Activated CD8-positive, alpha-beta memory T cell treated with anti-CD3 and anti-CD28 coated beads for 24 hours (primary cell): ENCODE measurements around the gene EWSR1.
"Not testable (repeated sequence)": the region's sequence is repeated elsewhere in the genome, so short reads cannot be mapped to it uniquely, and the experiment has no call there.

Experiments
- DNase-seq: peaks from one replicate; pipeline ENCODE4 v3.0.0-alpha.2; 2020

EWSR1 gene

DNA sequence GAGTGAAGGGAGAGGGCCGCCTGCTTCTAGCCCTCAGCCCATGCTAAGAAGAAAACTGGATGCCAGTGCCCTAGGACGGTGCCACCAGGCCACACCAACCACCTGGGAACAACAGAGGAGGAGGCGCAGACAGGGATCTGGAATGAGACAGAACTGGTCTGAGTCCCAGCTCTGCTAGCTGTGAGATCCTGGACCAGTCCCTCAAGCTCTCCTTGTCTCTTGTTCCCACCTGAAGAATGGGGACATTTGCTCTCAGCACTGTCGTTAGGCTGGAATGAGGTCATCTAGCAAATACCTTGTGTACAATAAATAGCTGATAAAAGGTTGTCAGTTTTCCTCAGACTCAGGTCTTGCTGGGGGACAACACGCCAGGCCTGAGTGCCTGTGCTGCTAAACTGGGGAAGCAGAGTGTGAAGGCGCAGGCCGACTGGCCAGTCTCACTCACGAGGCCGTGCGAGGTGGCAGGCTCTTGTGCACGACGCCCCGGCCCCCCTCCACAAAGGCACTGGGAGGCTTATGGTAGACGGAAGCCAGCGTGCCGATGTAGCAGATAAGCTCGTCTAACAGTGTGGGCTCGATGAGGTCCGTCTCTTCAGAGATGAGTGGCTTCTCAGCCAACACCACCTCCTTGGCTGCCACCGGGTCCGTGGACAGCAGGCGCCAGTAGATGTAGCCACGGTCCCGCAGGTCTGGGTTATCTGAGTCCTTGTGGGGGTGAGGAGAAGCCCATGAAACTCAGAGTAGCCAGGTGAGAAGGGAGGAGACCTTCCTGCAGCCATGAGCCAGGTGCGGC lies 73.2 kb downstream of the EWSR1 start:
- DNase-seq: no peak

GRCh38 chr22:29341849-29342127 lies 73.7 kb downstream of the EWSR1 start:
- no peak for DNase-seq

DNA sequence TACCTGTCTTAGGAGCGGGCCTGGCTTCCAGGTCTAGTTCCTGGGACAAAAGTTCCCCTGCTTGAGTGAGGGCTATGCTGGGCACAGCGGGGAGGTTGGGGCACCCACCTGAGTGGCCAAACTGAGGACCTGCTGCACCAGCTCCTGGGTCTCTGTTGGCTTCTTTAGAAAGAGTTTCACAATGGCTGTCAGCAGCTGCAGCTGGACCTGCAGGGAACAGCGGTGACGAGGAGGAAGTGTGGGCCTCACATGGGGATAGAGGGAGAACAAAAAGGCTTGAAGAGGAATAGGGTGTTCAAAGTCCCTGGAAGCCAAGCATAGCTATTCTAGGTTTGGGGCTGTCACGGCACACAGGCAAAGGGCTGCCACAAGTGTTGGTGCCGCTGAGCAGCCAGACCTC lies 74.1 kb downstream of the EWSR1 start:
- no peak for DNase-seq

DNA sequence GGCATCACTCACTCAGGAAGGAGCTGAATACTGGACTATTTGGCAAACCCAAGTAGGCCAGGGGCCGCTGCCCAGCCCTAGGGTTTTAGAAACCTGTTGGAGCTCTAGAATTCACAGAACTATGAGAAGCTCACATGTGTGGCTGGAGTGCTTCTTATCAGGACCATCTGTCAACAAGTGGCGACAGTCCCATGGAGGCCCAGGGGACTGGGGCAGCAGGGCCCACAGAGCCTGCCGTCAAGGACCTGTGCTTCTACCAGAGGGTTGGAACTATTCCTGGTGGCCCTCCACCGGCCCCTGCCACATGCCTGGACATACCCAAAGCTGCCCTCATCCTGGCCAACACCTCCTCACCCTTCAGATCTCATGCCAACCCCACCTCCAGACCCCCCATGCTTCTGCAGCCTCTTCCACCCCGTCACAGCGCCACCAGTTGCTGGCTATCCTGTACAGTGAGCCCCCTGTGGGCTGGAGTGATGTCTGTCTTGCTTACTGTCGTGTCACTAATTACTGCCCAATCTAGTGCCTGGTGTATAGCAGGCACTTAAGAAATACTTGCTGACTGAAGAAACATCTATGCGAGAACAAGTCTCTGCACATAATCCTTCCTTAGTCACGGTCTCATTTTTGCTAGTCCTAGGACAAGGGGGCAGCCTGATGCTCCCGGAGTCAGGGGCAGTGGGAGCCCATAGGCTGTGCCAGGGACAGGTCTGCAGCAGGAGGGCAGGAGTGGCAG lies 74.7 kb downstream of the EWSR1 start:
- DNase-seq: no peak

DNA sequence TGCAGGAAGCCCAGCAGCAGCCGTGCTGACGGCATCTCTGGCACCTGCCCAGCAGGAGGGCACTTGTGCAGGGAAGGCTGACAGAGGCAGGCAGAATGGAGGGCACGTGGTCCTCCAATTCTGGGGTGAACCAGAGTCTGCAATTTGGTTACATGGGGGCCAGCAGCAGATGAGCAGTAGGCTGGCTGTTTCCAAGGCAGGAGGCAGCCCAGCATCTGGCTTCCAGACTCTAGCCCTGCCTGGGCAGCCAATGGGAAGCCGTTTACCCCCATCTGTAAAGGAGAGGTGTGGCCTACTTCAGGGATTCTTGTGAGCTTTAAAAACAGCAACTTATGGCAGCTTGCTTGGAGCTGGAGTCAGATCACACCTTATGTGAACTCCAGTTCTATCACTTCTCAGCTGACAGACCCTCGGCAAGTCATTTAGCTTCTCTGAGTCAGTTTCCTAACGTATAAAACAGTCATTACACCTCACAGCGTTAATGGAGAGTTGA lies 75.3 kb downstream of the EWSR1 start:
- DNase-seq: no peak

DNA sequence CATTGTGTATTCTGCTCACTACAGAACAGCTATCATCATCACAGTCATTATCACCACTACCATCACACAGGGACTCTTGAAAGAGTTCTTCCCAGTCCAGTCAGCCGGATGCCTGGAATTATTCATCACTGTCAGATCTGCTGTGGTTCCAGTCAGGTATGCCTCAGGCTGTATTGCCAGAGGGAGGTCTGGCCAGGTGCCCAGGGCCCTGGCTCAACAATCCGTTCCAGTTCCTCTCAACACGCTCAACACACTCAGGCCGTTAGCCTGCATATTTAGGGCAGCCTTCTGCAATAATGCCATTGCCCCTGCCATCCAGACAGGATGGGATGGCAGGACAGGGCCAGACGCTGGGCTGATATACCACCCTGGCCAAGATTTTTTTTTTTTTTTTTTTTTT lies 76.1 kb downstream of the EWSR1 start:
- no peak for DNase-seq

- DNase-seq: not testable (repeated sequence)
Measured at GRCh38 chr22:29344889-29345288, 76.8 kb downstream of the EWSR1 start.

- DNase-seq: no peak
Measured at GRCh38 chr22:29345932-29346331, 77.9 kb downstream of the EWSR1 start.

DNA sequence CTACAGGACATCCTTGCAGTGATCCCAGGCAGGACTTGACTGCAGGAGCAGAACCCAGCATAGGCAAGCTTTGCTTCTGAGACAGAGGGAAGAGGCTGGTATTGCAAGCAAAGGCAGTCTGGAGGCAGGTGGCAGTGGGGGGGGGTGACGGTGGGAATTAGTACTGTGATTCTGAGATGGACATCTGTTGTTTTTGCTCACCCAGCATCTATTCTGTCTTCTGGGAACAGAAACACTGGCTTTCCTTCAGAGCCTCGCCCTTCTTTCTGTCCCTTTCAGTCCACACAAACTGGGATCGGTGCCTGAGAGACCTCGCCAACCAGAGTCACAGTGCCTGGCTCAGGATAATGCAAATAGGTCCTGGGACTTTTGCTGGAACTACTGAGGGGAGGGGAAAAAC lies 78.6 kb downstream of the EWSR1 start:
- no peak for DNase-seq

DNA sequence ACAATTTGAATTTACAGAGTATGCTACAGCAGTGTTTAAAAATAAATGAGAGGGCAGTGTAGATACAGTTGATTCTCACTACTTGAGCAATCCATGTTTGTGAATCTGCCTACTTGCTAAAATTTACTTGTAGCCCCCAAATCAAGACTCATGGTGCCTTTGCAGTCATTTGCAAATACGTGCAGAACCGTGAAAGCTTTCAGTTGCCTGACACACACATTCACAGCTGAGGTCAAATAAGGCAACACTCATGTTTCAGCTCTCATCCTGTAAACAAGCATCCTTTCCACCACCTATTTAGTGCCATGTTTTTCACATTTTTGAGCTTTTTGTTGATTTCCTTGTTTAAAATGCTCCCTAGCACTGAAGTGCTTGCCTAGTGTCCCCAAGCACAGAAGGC lies 80.0 kb downstream of the EWSR1 start:
- no peak for DNase-seq

GRCh38 chr22:29348956-29349355 lies 80.9 kb downstream of the EWSR1 start:
- DNase-seq: no peak
